ENCODE data around the gene NKX1-1.

DNA sequence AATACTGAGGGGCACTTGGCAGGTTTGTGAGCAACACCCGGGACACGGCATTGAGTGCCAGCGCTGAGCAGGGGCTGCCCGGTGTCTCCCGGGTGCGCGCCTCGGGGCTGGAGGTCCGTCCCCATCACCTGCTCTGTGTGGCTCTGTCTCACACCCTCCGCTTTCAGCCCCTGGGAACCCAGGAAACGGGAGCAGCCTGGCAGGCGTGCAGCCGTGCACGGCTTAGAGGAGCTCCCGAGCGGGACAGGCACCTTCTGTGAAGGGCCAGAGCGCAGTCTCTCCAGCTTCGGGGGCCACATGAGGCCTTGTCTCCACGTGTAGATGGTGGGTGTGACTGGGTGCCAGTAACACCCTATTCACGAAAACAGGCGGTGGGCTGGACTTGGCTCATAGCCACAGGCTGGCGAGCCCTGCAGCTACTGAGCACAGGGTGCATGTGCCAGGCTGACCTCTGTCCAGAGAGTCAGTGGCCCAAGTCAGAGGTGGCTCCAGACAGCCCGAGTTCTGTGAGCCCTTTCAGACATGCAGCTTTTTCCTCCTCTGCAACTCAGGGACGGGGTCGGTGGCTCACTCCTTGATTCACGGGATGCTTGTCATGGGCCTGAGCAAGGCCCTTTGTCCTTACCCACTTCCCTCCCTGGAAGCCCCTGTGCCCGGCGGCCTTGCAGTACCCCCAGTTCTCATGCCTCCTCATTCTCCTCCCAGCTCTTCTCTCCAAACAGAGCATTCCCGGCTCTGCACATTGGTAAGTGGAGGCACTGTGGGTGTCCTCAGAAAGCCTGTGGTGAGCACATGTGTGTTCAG is 35.7 kb downstream of the NKX1-1 start:
- TF ChIP-seq SIX5 (IDR thresholded peaks at IDR 0.05; ENCODE audit: low read depth, low read length) (no peak), TEAD4 (IDR thresholded peaks at IDR 0.05; ENCODE audit: low read depth, low read length) (no peak), YY1 (IDR thresholded peaks at IDR 0.05; ENCODE audit: low read depth, low read length) (no peak), JUND (IDR thresholded peaks at IDR 0.05; ENCODE audit: low read length) (no peak), SIN3A (conservative IDR thresholded peaks at IDR 0.05 in 1 of 2, IDR thresholded peaks at IDR 0.05 in 1 of 2; ENCODE audit: low read depth in 1 of 2, low read length in 2 of 2) (no peak), CBX5 (IDR thresholded peaks at IDR 0.05; ENCODE audit: low read depth, low read length) (no peak), POU5F1 (IDR thresholded peaks at IDR 0.05; ENCODE audit: low read depth, low read length) (no peak), POLR2A (IDR thresholded peaks at IDR 0.05; ENCODE audit: control extremely low read depth in 1 of 2, low read depth in 2 of 2, low read length in 2 of 2) (no peak), POLR2AphosphoS5 (IDR thresholded peaks at IDR 0.05; ENCODE audit: low read depth, low read length) (no peak)
- TF ChIP-seq, protein P1, sequence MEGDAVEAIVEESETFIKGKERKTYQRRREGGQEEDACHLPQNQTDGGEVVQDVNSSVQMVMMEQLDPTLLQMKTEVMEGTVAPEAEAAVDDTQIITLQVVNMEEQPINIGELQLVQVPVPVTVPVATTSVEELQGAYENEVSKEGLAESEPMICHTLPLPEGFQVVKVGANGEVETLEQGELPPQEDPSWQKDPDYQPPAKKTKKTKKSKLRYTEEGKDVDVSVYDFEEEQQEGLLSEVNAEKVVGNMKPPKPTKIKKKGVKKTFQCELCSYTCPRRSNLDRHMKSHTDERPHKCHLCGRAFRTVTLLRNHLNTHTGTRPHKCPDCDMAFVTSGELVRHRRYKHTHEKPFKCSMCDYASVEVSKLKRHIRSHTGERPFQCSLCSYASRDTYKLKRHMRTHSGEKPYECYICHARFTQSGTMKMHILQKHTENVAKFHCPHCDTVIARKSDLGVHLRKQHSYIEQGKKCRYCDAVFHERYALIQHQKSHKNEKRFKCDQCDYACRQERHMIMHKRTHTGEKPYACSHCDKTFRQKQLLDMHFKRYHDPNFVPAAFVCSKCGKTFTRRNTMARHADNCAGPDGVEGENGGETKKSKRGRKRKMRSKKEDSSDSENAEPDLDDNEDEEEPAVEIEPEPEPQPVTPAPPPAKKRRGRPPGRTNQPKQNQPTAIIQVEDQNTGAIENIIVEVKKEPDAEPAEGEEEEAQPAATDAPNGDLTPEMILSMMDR (IDR thresholded peaks at IDR 0.05; ENCODE audit: control extremely low read depth in 1 of 3, insufficient read depth in 1 of 3, low read depth in 1 of 3, low read length in 3 of 3): no peak
- TF ChIP-seq, protein P2, sequence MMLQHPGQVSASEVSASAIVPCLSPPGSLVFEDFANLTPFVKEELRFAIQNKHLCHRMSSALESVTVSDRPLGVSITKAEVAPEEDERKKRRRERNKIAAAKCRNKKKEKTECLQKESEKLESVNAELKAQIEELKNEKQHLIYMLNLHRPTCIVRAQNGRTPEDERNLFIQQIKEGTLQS (IDR thresholded peaks at IDR 0.05; ENCODE audit: insufficient read depth, low read depth, low read length): no peak

Measured in H1 (cell line).